ENCODE measurements around the gene DELE1.
"Not testable (repeated sequence)": the region's sequence is repeated elsewhere in the genome, so short reads cannot be mapped to it uniquely, and the experiment has no call there.

DELE1 gene

DNA sequence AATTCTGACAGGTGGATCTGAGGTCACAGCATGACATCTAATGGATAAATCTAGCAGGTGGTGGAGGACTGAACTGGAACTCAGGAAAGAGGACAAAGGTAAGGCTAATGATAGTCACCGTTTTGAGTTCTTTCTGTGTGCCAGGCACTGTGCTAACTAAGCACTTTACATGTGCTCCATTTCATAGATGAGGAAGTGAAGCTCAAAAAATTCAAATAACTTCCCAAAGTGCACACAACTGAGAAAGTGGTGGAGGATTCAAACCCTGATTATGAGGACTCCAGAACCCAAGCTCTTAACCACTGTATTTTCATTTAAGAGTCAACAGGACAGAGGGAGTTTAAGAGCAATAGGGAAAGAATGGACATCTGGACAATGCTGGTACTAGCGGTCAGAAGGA lies 7.1 kb upstream of the DELE1 start:
- no peak overlapping the region for H3K27ac ChIP-seq
- no peak for DNase-seq
- H3K27me3 ChIP-seq (replicated peaks): no peaks in the 10 kb centered on the region
- no peaks in the 10 kb centered on the region for H3K36me3 ChIP-seq (replicated peaks)
- TF ChIP-seq CTCF (IDR thresholded peaks at IDR 0.05; ENCODE audit: low read depth, low read length, missing control alignments): no peak
- H3K4me3 ChIP-seq (ENCODE audit: low read depth, low read length): no peak overlapping the region
- in situ Hi-C loops (cut with HindIII; ENCODE audit: low pct_ligation_motif_present, low sequenced_read_pairs): no loop called here

DNA sequence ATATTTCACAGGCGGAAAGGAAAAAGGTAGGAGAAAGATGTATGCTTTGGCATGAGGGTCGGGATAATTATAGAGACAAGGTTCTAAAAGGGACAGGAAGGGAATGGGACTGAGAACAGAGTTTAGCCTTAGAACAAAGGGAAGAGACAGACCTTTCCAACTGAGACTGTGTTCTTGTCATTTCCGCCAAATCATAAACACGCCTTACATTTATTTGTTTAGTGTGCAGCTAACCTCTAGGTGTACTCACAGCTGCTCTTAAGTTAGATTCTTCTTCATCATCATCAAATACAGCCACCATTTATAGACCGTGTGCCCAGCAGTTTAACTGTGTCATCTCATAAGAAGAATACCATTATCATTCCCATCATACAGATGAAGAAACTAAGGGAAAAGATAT lies 5.9 kb upstream of the DELE1 start:
- no peak for DNase-seq
- Histone ChIP-seq H3K27ac (no peak overlapping the region), H3K4me3 (ENCODE audit: low read depth, low read length) (no peak overlapping the region), H3K27me3 (replicated peaks) (no peaks in the 10 kb centered on the region), H3K36me3 (replicated peaks) (no peaks in the 10 kb centered on the region)
- TF ChIP-seq CTCF (IDR thresholded peaks at IDR 0.05; ENCODE audit: low read depth, low read length, missing control alignments): no peak
- in situ Hi-C loops (cut with HindIII; ENCODE audit: low pct_ligation_motif_present, low sequenced_read_pairs): no loop called here

- no peak for TF ChIP-seq CTCF (IDR thresholded peaks at IDR 0.05; ENCODE audit: low read depth, low read length, missing control alignments)
- in situ Hi-C loops (cut with HindIII; ENCODE audit: low pct_ligation_motif_present, low sequenced_read_pairs): no loop called here
- H3K4me3 ChIP-seq (ENCODE audit: low read depth, low read length): no peak overlapping the region
- H3K27ac ChIP-seq: no peak overlapping the region
- no peak for DNase-seq
- no peaks in the 10 kb centered on the region for H3K27me3 ChIP-seq (replicated peaks)
- H3K36me3 ChIP-seq (replicated peaks): no peaks in the 10 kb centered on the region
These were observed 4.2 kb upstream of the DELE1 start for GRCh38 chr5:141919218-141920119.

- TF ChIP-seq CTCF (IDR thresholded peaks at IDR 0.05; ENCODE audit: low read depth, low read length, missing control alignments): no peak
- Histone ChIP-seq H3K27ac (no peak overlapping the region), H3K27me3 (replicated peaks) (no peaks in the 10 kb centered on the region), H3K4me3 (ENCODE audit: low read depth, low read length) (no peak overlapping the region), H3K36me3 (replicated peaks) (peaks cover 5% of the 10 kb centered on the region)
- DNase-seq: no peak
- in situ Hi-C loops (cut with HindIII; ENCODE audit: low pct_ligation_motif_present, low sequenced_read_pairs): no loop called here
These were observed 2.9 kb upstream of the DELE1 start for GRCh38 chr5:141920771-141921170.

DNA sequence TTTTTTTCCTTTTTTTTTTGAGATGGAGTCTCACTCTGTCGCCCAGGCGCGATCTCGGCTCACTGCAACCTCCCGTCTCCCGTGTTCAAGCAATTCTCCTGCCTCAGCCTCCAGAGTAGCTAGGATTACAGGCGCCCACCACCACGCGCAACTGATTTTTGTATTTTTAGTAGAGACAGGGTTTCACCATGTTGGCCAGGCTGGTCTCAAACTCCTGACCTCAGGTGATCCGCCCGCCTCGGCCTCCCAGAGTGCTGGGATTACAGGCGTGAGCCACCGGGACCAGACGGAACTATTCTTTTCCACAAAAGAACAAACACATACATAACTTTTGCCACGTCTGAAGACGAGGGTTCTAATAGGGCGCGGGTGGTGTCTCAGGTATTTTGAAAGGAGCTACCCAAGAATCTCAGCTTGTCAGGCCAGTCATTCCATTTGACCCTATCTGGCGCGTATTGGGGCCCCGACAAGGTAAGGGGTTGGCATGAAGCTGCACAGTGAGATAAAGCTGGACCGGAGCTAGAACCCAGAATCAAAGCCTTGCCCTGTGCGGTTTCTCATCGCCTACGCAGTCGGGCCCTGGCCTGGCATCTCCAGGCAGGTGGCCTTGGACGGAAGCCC lies 734 bp upstream of the DELE1 start:
- in situ Hi-C loops (cut with HindIII; ENCODE audit: low pct_ligation_motif_present, low sequenced_read_pairs); DNase-seq: not testable (repeated sequence)

DNA sequence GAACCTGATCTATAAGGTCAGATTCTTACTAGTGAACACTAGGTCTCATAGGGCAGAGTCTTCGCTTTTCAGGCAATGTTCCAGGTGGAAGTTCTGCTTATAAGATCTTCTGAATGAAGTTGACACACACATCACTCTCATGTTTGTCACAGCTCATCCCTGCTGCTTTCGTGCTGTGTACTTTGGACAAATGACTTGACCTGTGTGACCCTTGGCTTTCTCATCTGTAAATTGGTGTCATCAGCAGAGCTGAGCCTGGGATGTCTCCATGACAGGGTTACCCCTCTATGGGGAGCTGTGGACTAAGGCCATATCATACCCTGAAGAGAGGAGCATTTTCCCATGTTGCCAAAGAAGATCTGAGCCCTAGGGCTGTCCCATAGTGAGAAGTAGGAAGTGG lies 2.8 kb downstream of the DELE1 start:
- in situ Hi-C loops (cut with HindIII; ENCODE audit: low pct_ligation_motif_present, low sequenced_read_pairs): no loop called here
- no peak for TF ChIP-seq CTCF (IDR thresholded peaks at IDR 0.05; ENCODE audit: low read depth, low read length, missing control alignments)
- Histone ChIP-seq H3K36me3 (replicated peaks) (peaks cover 52% of the 10 kb centered on the region), H3K4me3 (ENCODE audit: low read depth, low read length) (no peak overlapping the region), H3K27ac (no peak overlapping the region), H3K27me3 (replicated peaks) (no peaks in the 10 kb centered on the region)
- no peak for DNase-seq

More for the DNA sequence above, 734 bp upstream of the DELE1 start:
- not testable (repeated sequence) for H3K27me3 ChIP-seq (replicated peaks)
- Histone ChIP-seq H3K36me3 (replicated peaks) (peaks cover 23% of the 10 kb centered on the region), H3K27ac (peak overlapping the region; percentile 92), H3K4me3 (ENCODE audit: low read depth, low read length) (peak overlapping the region; percentile 84)
